Breast epithelium (tissue), 4 donors: Measurements from ENCODE around the gene TBR1. TPM values are rescaled to one million over a fixed set of nuclear protein-coding genes. Genes with fewer than 3 reads are reported as not detected.

ENCODE experiments used
- DNase-seq, 2 donors: peaks; one replicate each; pipeline ENCODE4 v3.0.0-alpha.2; 2019; ENCODE audit warnings: low spot score in 2 of 2
- H3K27ac ChIP-seq, 2 donors: fragments of 200-600 bp; sonication (generic) in 1 of 2; one replicate each; pipeline ENCODE4 v1.5.1; 2016 to 2019; ENCODE audit warnings: mild to moderate bottlenecking in 1 of 2
- H3K27me3 ChIP-seq, 2 donors: fragments of 200-600 bp; sonication (generic) in 1 of 2; one replicate each; pipeline versions ENCODE4 v1.5.1 to v1.6.0; 2017 to 2019; ENCODE audit warnings: control low read depth in 1 of 2, mild to moderate bottlenecking in 1 of 2
- H3K36me3 ChIP-seq: fragments of 200-600 bp; one replicate; pipeline ENCODE4 v1.5.1; 2019
- H3K4me1 ChIP-seq, 2 donors: fragments of 200-600 bp; sonication (generic); one replicate each; pipeline ENCODE4 v1.5.1; 2016 to 2019; ENCODE audit warnings: control low read depth in 1 of 2
- H3K4me3 ChIP-seq, 3 donors: fragments of 200-600 bp; sonication (generic); 1 replicate in 2 of 3; 2 replicates in 1 of 3; pipeline ENCODE4 v1.5.1; 2016 to 2019; ENCODE audit warnings: mild to moderate bottlenecking in 3 of 3, moderate library complexity in 2 of 3
- H3K9me3 ChIP-seq, 2 donors: fragments of 200-600 bp; sonication (generic) in 1 of 2; one replicate each; pipeline ENCODE4 v1.5.1; 2016 to 2019; ENCODE audit warnings: control low read depth in 1 of 2
- POLR2A ChIP-seq: fragments of 450-650 bp; IDR thresholded peaks from one replicate; pipeline ENCODE4 v1.6.1; 2016; ENCODE audit warnings: antibody characterized with exemption, mild to moderate bottlenecking, moderate library complexity
- POLR2AphosphoS5 ChIP-seq, 3 donors: sonication (generic); formaldehyde crosslinking; IDR thresholded peaks; one replicate each; pipeline ENCODE4 v1.6.1; 2017; ENCODE audit warnings: antibody characterized with exemption in 3 of 3
- intact Hi-C: fragments of 100-400 bp; cut with DNase I; formaldehyde crosslinking; loops from one replicate; pipeline ENCODE4 v1.15.1; 2023; ENCODE audit warnings: low total_unique reads
- total RNA-seq, 3 donors: library from RNA; depleted of rRNA; stranded (reverse); fragments of >200 nt; gene quantifications; one replicate each; pipeline ENCODE4 v1.1.0, GENCODE V29; 2016
- TF ChIP-seq, protein P1 (sequence below), 3 donors: fragments of 450-650 bp; IDR thresholded peaks; one replicate each; pipeline ENCODE4 v1.5.1; 2016 to 2017; ENCODE audit warnings: antibody characterized with exemption in 3 of 3, mild to moderate bottlenecking in 3 of 3, moderate library complexity in 3 of 3

TBR1 gene
- total RNA-seq, 3 donors from 2014 or later: 0.33 to 0.64 TPM; not detected in 1

DNA sequence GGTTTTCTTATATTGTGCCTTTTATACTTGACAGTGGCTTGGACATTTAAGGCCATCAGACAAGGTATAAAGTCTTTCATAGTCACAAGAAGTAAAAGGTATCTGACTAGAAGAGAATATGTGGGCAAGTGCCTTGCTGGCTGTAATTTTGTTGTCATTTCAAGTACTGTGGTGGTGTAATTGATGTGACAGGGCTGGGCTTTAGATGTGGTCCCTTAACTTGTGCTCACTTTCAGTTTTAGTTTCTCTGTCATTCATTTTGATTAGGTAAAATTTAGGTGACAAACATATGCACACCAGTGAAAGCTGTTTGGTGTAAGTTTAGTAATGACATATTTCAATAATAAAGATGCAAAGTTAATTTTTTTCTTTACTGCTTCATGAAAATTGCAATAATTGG, 31.2 kb upstream of the TBR1 start:
- no peak for DNase-seq
- Histone ChIP-seq H3K4me1 (no peaks in the 10 kb centered on the region), H3K27me3 (no peaks in the 10 kb centered on the region), H3K9me3 (no peaks in the 10 kb centered on the region), H3K27ac (no peak overlapping the region), H3K36me3 (no peaks in the 10 kb centered on the region), H3K4me3 (no peak overlapping the region)
- intact Hi-C loops: no loop called here
- TF ChIP-seq, protein P1, sequence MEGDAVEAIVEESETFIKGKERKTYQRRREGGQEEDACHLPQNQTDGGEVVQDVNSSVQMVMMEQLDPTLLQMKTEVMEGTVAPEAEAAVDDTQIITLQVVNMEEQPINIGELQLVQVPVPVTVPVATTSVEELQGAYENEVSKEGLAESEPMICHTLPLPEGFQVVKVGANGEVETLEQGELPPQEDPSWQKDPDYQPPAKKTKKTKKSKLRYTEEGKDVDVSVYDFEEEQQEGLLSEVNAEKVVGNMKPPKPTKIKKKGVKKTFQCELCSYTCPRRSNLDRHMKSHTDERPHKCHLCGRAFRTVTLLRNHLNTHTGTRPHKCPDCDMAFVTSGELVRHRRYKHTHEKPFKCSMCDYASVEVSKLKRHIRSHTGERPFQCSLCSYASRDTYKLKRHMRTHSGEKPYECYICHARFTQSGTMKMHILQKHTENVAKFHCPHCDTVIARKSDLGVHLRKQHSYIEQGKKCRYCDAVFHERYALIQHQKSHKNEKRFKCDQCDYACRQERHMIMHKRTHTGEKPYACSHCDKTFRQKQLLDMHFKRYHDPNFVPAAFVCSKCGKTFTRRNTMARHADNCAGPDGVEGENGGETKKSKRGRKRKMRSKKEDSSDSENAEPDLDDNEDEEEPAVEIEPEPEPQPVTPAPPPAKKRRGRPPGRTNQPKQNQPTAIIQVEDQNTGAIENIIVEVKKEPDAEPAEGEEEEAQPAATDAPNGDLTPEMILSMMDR (IDR thresholded peaks at IDR 0.05): no peak
- TF ChIP-seq POLR2A (no peak), POLR2AphosphoS5 (IDR thresholded peaks at IDR 0.05) (no peak)

DNA sequence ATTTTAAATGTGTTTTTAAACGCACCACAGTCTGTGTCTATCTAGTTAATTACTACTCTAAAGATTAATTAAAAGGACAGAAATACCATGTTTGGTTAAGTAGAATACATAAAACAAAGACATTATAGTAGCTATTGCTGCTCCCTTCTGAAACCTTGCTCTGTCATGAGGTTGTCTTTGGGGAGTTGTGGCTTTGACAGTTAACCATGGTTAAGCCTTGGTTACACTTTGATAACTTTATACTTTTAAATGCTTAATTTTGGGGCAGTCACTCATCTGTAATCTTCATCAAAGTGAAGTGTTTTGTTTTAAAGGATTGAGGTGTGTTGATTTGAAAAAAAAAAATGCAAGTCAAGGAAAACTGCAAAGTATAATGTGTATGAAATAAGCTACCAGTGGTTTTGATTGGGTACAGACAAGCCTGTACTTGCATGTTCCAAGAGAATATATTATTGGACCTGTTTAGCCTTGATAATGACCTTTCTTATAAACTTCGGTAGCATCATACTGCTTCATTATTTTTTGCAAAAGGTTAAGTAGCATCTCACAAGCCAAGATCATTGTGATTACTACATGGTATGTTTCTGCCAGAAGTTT, 29.8 kb upstream of the TBR1 start:
- H3K9me3 ChIP-seq: no peaks in the 10 kb centered on the region
- no peaks in the 10 kb centered on the region for H3K4me1 ChIP-seq
- intact Hi-C loops: no loop called here
- H3K4me3 ChIP-seq: no peak overlapping the region
- DNase-seq: no peak
- H3K36me3 ChIP-seq: no peaks in the 10 kb centered on the region
- no peaks in the 10 kb centered on the region for H3K27me3 ChIP-seq
- TF ChIP-seq, protein P1 (IDR thresholded peaks at IDR 0.05): no peak
- TF ChIP-seq POLR2AphosphoS5 (IDR thresholded peaks at IDR 0.05): no peak
- no peak for TF ChIP-seq POLR2A
- no peak overlapping the region for H3K27ac ChIP-seq

DNA sequence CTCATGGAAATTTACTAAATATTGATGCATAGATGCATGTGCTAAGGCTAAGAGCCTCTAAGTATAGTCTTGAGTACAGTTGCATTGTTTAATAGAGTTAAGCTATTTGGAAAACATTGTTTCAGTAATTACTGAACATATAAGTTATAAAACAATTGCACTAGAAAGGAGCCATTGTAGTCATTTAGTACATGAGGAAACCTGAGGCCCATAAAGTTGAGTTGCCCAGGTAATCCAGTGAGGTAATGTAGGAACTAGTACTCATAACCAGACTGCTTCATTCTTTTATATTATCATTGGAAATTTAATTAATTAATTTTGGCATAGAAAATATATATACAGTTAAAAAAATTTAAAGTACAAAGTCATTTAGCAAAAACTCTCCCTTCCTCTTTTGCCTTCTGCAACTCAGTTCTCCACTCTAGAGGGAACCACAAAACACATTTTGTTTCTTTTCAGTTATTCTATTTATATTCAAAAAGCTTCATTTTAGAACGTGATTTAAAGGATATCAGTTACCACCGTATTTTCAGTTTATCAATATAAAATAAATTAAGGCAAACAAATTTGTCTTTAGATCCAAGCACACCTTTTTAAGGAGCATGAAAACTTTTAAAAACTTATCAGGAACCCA, 27.8 kb upstream of the TBR1 start:
- TF ChIP-seq POLR2AphosphoS5 (IDR thresholded peaks at IDR 0.05) (no peak), POLR2A (no peak)
- TF ChIP-seq, protein P1 (IDR thresholded peaks at IDR 0.05): no peak
- DNase-seq: no peak
- Histone ChIP-seq H3K9me3 (no peaks in the 10 kb centered on the region), H3K4me3 (no peak overlapping the region), H3K27me3 (no peaks in the 10 kb centered on the region), H3K27ac (no peak overlapping the region), H3K36me3 (no peaks in the 10 kb centered on the region), H3K4me1 (no peaks in the 10 kb centered on the region)
- intact Hi-C loops: no loop called here

DNA sequence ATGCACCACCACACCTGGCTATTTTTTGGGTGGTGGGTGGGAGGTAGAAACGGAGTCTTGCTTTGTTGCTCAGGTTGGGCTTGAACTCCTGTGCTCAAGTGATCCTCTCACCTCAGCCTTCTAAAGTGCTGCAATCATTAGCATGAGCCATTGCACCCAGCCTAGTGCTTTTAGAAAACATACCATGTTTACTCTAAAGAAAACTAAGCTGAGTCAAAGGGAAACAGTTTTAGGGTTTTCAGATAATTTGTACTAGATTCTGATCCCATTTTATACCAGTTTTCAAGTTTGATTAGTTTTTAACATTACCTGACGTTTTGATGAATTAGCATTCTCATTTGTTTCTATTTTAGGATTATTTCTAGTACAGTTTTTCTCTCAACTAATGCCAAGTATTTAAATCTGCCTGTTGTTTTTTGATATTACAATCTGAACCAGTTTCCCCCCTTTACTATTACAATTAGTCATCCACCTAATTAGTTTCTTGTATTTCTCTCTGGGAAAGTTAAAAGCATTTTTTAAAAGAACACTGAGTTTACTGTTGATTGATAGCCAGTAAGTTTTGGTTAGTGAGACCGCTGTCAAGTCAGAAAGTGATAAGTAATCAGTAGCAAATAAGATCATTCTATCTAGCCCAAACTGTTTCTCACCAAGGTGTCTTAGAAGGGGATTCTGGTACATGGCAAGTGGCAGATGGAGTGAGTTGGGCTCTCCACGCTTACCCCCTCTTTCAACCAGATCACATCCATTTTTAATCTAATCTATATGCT, 24.2 kb upstream of the TBR1 start:
- TF ChIP-seq, protein P1 (IDR thresholded peaks at IDR 0.05): no peak
- H3K4me3 ChIP-seq: no peak overlapping the region
- DNase-seq: no peak
- no peaks in the 10 kb centered on the region for H3K9me3 ChIP-seq
- H3K27ac ChIP-seq: no peak overlapping the region
- no peaks in the 10 kb centered on the region for H3K4me1 ChIP-seq
- no peaks in the 10 kb centered on the region for H3K27me3 ChIP-seq
- intact Hi-C loops: no loop called here
- no peaks in the 10 kb centered on the region for H3K36me3 ChIP-seq

DNA sequence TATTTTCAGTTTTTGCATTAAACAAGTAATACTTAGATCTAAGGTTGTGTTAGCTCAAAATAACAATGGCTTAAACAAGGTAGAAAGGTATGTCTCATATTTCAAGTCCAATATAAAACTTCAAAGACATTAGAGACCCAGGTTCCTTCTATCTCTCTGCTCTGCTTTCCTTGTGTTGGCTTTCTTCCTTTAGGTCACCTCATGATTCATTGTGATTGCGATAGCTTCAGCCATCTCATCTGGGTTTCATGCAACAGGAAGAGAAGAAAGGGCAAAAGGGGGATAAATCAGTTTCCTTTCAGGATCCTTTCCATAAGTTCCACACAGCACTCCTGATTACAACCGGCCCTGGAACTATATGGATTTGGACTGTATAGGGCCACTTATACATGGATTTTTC, 16.0 kb upstream of the TBR1 start:
- intact Hi-C loops: no loop called here
- Histone ChIP-seq H3K36me3 (no peaks in the 10 kb centered on the region), H3K9me3 (no peaks in the 10 kb centered on the region), H3K27me3 (no peaks in the 10 kb centered on the region), H3K27ac (no peak overlapping the region), H3K4me3 (no peak overlapping the region), H3K4me1 (no peaks in the 10 kb centered on the region)
- no peak for DNase-seq
- TF ChIP-seq POLR2AphosphoS5 (IDR thresholded peaks at IDR 0.05) (no peak), POLR2A (no peak)
- TF ChIP-seq, protein P1 (IDR thresholded peaks at IDR 0.05): no peak
